HG02870 (cell line): Measurements from ENCODE around the gene TAB2.
A peak's percentile ranks its signal among the peaks of the same experiment; 100 is the strongest.
"Not testable (repeated sequence)": the region's sequence is repeated elsewhere in the genome, so short reads cannot be mapped to it uniquely, and the experiment has no call there.

Experiments
- ATAC-seq: cut with Tn5 transposase; IDR thresholded peaks from one replicate; pipeline ENCODE4 v1.9.1; 2021; ENCODE audit warnings: mild to moderate bottlenecking, moderate library complexity; ENCODE audit not compliant: unreplicated experiment

Gene TAB2

DNA sequence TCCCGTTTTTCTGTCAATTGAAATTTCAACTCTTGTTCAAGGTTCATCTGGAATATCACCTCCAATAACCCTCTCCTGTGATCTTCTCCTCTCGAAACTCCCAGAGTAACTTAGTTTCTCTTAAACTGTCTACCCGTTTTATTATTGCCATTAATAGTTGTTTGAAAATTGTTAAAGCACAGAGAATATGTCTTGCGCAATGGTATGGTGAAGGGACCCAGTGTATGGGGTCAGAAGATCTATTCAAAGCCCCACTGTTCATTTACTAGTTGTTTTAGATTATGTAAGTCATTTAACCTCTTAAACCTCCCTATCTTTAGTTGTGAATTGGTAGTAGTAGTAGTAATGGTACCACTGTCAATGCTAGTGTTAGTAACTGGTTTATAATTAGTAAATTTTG is 6.2 kb upstream of the TAB2 start:
- no peak for ATAC-seq

DNA sequence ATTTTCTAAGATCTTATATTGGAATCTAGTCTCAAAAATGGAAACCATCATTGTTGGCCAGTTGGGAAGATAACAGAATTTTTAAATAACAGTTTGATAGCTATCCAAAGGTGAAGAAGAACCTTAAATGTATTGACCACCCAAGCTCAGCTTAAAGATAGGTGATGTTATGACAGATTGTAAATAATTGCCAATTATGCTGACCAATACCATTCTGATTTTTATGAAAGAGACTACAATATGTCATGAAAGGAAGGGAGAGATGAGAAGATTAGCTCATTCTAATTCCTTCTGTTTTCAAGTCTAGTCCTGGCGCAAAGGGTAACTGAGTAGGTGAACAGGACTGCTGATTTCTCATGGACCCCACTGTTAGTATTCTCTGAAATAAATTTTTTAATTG is 5.7 kb upstream of the TAB2 start:
- no peak for ATAC-seq

DNA sequence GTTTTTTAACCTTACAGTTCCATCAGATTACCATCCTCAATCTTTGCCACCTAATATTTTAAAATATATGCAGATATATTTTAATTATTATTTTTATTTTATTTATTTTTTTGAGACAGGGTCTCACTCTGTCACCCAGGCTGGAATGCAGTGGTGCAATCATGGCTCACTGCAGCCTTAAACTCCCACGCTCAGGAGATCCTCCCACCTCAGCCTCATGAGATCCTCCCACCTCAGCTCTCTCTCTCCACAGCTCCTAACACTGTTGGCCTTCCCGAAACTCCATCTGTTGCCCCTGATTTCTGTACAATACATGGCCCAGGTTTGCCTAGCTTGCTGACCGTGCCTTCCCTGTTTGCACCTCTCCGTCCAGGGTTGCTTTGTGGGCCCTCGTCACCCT is 4.4 kb upstream of the TAB2 start:
- ATAC-seq: no peak

DNA sequence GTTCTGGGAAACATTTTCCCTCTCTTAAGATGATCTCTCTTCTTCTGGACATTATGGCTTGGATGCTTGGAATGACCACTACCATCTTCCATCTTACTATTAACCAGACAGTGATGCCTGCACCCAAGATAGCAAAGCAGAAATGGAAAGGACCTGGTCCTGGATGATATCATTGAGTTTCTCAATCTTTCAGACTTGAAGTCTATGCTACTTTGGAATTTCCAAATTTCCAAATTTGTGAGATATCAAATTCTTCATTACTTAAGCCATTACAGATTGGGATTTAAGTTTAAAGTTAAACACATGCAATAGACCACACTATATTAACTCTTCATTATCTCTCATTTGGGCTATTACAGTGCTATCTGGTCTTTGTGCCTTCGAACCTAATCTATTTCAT is 3.7 kb upstream of the TAB2 start:
- ATAC-seq: no peak

DNA sequence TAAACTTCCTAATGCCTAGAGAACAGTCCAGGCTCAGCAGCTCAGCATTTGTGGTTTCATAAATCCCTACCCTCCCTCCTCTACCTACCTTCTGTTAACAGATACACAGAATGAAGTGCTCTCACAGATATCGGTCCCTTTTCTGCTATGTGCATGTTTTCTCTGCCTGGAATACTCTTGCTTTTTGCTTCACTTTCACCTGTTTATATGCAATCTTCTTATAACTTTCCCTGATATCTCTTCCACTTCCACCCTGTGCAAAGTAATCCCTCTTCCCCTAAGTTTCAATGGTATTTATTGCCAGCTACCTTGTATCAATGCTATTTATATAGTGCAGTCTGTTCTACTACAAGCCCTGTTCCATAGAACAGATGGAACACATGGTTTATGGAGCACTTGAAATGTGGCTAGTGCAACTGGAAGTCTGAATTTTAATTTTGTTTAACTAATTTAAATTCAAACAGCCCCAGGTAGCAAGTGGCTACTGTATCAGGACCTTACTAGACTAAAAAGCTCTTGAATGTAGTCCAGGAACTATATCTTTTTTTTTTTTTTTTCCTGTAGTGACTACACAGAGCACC is 3.1 kb upstream of the TAB2 start:
- no peak for ATAC-seq

DNA sequence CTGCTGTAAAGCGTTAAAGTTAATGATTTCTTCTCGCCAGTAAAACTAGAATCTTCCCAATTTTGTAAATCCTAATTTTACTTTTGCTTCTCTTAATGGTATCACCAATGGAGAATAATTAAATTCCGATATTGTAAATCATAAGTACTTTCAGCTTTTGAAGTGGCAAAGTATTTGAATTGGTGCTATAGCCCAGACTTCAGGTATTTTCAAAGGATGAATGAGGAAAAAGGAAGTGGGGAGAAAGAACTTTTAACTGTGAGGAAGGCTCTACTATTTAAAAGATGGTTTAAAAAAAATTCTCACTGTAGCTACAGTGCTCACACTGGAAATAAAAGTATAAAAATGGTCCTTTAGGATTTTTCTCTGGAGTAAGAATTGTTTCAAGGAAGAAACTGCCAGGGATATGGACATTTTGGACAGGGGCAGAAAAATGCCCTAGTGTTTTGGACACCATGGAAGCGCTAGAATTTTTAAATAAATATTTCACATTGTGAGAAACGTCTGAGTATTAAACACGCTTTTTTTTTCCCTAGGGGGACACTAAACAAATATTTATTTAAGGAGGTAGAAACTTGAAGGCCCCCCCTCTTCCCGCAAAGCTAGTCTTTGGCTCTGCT is 1.3 kb upstream of the TAB2 start:
- no peak for ATAC-seq

DNA sequence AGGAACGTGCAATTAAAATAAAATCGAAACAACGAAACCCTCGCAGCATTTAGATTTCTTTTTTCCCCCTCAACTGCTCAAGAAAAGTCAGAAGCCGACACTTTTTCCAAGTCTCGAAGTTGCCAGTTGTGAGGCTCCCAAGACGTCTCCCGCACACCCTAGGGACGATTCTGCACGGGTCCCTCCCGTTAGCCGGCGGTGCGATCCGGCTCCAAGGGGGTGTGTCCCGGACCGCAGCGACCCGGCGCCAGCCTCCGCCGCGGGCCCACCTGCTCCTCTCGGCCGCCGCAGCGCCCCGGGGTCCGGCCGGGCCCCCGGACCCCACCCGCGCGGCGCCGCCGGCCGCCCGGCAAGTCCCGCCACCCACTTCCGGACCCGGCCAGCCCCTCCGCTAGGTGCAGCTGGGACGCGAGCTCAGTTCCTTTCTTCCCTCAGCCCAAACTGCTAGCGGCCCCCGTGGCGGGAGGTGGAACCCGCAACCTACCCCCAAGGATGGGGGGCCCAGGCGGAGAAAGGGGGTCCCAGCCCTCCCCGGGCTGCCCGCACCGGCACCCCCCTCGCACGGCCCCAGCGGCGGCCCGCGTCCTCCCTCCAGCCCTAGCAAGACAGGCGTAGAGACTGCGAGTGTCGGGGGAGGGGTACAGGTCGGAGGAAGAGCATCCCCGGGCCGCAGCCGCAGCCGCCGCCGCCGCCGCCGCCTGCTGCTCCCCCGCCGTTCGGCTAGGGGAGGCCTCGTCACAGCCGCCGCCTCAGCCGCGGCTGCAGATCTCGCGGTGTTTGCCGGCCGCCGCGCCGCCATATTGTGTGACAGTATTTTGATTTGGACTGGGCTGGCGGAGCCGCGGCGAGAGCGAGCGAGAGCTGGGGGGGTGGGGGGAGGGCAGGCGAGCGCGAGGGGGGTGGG is 520 bp upstream of the TAB2 start:
- ATAC-seq: peak; percentile 75

DNA sequence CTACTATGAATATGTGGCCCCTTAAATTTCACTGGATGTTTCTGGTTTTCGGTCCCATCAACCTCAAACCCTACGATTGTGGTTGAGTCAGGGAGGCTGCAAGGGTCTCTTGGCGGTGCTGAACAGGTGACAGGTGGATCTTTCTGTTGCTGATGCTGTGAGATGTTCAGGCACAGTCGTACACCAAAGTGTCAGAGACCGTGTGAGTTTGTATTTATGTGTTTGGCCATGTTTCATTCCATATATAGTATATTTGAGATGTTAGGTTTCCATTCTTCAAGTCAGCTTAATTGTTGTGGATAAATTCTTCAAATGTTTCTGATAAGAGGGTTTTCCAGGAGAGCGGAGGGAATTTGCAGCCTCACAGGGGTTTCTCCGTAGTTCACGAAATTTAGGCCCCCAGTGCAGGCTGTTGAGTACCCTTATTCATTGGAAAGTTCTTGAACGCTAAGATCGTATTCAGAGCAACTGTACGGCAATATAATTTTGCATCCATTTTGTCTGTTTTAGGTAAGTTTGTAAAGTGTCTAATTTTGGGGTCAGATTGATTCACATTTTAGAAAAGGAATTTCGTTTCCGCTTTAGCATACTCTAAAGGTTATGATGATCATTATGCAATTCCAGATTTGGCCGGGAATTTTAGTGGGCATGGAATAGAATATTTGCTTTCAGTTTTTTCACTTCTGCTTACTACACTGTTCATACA is 1.2 kb downstream of the TAB2 start:
- ATAC-seq: peak; percentile 24

DNA sequence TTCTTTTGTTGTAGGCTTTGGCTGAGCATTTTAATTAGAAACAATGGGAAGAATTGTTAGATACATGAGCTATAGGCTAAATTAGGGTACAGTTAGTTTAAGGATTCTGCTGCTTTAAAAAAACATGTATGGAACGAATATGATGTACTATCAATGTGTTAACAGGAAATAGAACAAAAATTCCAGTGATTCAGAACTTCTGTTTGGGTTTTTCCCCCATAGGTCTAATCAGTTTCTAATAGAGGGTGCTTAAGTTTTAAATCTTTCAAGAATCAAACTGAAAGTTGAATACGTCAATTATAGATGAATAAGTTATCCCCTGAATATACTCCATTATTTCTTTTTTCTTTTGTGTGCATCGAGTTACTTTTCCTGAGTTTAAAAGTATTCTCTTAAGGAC is 1.9 kb downstream of the TAB2 start:
- ATAC-seq: no peak

DNA sequence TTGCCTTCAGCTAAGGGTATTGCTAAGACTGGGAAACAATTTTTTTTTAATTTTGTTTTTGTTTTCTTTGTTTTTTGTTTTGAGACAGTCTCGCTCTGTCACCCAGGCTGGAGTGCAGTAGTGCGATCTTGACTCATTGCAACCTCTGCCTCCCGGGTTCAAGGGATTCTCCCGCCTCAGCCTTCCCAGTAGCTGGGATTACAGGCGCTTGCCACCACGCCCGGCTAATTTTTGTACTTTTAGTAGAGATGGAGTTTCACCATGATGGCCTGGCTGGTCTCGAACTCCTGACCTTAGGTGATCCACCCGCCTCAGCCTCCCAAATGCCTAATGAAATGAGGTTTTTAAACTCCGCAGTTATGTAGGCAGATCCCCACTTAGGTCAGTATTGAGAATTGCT is 2.5 kb downstream of the TAB2 start:
- not testable (repeated sequence) for ATAC-seq

DNA sequence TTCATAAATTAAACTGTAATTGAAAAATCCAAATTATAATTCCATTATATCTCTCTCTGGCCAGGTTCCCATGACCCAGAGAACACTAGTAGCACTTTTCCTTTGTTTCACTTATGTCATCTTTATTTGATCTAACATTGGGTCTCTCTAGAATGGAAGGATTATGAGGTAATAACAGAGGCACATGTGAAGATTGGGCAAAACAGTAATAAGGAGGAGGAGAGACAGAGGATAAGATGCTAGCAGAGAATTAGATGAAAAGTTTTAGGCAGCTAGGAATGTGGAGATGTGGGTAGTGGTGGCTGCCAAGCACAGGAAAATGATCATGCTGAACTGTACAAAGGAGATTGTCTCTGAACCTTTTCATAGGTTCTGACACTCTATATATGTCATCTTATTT is 3.3 kb downstream of the TAB2 start:
- ATAC-seq: no peak

DNA sequence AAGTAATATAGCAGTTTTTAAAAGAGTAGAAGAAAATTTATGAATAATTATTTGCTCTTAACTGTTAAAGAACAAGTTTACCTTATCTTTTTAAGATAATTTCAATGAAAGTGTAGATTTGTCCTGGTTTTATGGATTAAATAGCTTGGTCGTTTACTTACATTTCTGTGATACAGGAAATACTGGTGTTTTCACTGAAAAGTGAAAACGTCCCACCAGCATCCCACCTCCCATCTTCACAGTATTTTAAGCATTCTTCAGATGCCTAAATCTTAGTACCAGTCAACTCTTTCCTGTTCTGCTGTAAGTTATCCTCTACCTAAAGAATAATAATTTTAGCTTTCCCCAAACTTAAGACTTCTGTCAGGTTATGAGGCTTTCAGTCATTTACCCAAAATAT is 5.8 kb downstream of the TAB2 start:
- ATAC-seq: no peak

DNA sequence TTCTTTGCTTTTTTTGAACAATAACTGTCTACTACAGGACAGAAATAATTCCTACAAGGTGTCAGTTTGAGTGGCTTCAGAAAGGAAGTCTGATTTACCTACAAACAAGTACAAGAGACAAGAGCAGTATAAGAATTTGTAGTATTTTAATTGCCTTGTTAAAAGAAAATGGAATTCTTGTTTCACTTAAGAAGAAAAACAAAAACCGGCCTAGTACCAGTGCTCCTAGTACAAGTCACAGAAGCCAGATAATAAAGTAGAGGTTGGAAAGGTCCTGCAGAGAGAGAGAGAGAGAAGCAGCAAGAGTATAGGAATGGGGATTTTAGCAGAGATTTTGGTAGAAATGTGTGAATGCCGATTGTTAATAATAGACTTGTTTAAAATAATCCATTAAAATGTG is 6.4 kb downstream of the TAB2 start:
- ATAC-seq: no peak

DNA sequence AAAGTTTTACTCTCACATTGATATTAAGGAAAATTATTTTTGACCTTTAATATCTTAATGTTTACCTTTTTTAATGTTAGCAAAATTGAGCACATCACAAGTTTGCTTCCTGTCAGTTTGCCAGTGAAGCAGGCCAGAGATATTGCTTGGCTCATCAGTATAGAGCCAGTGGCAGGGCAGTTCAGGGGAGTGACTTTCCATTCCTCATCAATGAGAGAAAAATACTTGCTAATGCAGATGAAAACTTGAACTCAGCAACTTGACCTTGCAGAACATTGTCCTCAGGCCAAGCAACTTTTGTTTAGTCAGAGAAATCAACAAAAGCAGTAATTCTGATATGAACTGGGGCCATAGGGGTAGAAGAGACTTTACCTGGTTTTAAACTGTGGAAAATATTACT is 6.9 kb downstream of the TAB2 start:
- no peak for ATAC-seq

DNA sequence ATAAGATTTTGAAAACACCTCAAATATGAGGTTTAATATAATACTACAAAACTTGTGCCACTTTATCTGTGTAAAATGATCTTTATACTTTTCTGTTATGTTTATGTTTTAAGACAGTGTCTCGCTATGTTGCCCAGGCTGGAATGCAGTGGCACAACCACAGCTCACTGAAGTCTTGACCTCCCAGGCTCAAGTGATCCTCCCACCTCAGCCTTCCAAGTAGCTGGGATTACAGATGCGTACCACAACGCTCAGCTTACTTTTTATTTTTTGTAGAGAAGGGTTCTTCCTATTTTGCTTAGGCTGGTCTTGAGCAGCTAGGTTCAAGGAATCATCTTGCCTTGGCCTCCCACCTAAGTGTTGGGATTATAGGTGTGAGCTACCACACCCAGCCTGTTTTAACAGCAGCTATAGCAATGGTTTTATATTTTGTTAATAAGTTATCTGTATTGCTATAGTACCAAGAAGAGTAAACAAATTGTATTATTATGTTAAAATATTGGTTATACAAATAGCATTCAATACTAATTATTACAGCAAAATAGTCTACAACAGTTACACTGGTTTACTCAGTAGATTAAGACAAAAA is 8.2 kb downstream of the TAB2 start:
- no peak for ATAC-seq

DNA sequence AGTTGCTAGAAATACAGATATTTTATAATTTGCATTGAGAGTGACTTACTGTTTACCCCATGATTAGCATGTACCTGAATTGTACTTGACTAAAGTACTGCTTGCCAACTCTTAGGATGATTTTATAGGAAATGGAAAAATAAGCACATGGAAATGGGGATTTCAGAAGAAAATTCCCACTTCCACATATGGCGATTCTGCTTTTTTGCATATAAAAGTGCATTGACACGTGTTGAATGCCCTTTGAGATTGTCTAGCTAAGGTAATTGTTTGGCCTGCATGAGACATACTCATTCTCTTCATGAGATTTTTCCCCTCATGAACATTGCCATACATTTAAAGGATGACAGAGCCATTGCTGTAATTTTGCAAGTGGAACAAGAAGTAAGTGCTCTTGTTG is 10.1 kb downstream of the TAB2 start:
- no peak for ATAC-seq

DNA sequence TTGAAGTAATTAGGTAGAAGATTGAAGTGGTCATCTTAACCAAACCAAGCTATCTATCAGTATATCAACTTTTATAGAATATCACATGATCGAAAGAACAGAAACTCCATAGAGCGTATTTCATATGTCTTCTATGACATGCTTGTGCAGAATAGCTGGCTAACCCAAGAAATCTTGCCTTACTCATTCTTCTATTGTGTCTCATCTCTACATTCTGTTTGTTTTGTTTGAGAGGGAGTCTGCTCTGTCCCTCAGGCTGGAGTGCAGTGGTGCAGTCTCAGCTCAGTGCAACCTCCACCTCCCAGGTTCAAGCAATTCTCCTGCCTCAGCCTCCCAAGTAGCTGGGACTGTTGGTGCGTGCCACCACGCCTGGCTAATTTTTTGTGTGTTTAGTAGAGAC is 10.6 kb downstream of the TAB2 start:
- no peak for ATAC-seq

DNA sequence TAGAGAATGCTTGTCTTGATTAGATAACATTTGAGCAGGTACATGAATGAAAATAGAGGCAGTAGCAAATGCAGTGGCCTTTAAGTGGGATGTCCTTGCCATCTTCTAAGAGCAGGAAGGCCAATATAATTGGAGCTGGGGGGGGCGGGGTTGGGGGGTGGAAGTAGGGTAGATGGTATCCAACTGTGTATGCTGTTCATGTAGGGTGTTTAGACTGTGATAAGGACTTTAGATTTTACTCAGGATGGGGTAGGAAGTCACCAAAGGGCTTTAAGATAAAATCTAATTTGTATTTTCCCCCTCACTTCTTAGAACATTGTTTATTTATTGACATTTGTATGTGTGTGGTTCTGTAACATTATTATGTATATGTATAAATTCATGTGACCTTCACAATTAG is 12.0 kb downstream of the TAB2 start:
- ATAC-seq: no peak

DNA sequence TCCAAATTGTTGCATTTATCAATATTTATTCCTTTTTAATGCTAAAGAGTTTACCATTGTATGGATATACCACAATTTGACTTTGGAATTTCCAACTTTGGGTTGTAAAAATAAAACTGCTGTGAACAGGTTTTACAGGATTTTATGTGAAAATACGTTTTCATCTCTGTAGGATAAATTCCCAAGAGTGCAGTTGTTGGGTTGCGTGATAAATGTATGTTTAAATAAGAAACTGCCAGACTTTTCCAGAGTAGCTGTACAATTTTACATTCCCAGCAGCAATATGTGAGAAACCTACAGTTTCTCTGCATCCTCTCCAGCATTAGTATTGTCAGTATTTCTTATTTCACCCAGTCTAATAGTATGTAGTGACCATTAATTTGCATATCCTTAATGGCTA is 12.6 kb downstream of the TAB2 start:
- ATAC-seq: no peak

DNA sequence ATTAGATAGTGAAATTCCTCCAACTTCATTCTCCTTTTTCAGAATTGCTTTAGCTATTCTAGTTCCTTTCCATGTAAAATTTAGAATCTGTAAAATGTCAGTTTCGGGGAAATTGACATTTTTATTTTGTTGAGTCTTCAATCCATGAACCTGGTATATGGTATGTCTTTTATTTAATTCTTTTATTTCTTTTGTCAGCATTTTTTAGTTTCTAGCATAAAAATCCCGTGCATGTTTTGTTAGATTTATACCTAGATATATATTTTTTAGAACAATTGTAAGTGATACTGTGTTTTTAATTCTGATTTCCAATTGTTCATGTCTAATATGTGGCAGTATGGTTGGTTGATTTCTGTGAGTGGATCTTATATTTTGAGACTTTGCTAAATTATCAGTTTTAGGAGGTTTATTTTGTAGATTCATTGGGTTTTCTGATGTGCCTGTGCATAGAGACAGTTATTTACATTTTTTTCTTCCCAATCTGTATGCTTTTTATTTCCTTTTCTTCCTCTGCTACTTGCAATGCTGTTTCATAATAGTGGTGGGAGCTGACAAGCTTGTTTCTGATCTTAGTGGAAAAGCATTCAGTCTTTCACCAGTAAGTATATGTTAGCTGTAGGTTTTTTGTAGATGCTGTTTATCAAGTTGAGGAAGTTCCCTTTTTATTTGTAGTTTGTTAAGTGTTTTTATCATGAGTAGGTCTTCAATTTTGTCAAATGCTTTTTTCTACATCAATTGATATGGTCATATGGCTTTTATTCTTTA is 13.7 kb downstream of the TAB2 start:
- ATAC-seq: no peak

DNA sequence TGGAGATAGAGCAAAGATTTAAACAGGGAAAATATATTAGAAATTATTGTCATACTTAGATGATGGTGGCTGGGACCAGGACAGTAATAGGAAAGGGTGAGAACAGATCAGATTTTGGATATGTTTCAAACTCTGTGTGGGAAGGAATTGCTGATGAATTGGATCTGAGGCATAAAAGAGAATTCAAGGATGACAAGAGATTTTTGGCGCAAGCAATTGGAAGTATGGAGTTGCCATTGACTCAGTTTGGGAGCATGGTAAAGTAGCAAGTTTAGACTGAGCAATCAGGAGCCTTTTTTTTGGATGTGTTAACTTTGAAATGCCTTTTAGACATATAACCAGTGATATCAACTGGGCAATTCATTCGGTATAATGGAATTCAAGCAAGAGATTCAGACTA is 14.4 kb downstream of the TAB2 start:
- no peak for ATAC-seq
